Measurements from ENCODE around the gene CCDC91.

DNA sequence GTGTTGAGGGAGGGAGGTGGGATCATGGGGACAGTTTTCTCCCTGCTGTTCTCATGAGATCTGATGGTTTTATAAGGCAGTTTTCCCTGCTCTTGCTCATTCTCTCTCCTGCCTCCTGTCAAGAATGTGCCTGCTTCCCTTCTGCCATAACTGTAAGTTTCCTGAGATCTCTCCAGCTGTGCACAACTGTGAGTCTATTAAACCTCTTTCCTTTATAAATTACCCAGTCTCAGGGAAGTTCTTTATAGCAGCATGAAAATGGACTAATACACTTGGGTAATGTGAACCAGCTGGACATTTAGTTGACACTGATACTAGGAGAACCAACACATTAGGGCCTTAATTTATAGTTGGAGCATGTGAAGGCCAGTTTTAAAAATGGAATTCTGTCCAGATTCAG, 12.4 kb upstream of the CCDC91 start:
- TF ChIP-seq POLR2AphosphoS5 (IDR thresholded peaks at IDR 0.05; ENCODE audit: low read depth, low read length) (no peak), POLR2A (IDR thresholded peaks at IDR 0.05; ENCODE audit: low read depth, low read length) (no peak), TAF1 (IDR thresholded peaks at IDR 0.05; ENCODE audit: borderline replicate concordance, low read depth, low read length) (no peak)
